HL-60/S4 (cell line): ENCODE results near the gene GADD45A.

Experiments used
- in situ Hi-C: fragments of 300-500 bp; cut with MboI; formaldehyde crosslinking; loops from 2 replicates; pipeline ENCODE4 v1.14.3; 2022; ENCODE audit warnings: low sequenced_read_pairs

The GADD45A gene

DNA sequence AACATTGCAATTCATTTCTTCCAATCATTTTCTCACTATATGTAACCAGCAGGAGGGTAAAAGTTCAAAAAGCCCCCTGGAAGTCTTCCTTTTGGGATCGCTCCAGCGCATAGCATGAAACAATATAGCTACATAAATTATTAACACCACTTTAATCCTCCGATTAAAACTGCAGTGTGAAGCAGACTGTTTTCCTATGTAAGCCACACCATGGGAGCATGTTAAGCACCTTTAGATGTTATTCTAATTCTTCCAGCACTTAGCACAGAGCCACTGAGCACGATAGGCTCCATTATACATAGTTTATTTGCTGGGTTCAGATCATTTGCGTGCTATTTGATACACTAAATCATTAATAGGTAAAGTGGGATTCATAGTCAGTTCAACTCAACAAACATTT is 18.4 kb upstream of the GADD45A start:
- in situ Hi-C loops, result no loop called here

DNA sequence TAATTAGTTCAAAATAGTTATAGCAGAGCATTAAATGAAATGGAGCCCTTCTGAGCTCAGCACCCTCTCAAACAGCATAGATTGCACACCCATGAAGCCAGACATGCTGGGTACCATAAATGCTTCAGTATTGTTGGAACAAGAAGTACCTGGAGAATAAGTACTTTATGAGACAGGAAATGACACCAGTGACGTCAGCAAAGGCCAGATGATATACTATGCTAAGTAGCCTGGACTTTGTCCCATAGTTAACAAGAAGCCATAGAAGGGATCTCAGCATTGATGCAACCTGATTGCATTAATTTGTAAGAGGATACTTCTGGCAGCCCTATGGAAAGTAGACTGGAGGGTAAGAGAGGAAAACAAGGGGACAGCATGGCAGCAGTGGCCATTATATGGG is 16.3 kb upstream of the GADD45A start:
- in situ Hi-C loops, result no loop called here

DNA sequence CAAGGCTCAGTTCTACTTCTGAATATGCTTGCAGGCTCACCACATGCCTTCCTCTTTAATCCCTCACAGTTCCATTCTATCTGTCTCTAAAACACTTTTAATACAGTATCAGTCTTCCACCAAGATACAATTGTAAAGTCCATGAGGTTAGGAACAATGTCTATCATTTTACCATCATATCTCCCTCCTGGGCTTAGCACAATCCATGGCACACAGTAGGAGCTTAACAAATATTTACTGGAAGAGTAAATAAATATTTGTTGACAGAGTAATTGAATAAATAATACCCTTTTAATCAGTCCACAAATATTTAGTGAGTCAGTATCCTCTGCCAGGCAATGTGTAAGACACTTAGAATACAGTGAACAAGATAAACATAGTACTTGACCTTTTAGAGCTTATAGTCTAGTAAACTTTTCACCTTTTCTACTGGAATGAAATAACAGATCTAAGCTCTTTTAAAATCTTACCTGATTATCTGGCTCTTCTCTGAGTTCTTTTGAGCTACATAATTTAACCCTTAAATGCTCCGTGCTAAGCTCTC is 12.7 kb upstream of the GADD45A start:
- in situ Hi-C loops, result loop anchor here (10.0 kb wide), 1 partner anchor 118 kb away; no protein-coding TSS in a partner anchor

DNA sequence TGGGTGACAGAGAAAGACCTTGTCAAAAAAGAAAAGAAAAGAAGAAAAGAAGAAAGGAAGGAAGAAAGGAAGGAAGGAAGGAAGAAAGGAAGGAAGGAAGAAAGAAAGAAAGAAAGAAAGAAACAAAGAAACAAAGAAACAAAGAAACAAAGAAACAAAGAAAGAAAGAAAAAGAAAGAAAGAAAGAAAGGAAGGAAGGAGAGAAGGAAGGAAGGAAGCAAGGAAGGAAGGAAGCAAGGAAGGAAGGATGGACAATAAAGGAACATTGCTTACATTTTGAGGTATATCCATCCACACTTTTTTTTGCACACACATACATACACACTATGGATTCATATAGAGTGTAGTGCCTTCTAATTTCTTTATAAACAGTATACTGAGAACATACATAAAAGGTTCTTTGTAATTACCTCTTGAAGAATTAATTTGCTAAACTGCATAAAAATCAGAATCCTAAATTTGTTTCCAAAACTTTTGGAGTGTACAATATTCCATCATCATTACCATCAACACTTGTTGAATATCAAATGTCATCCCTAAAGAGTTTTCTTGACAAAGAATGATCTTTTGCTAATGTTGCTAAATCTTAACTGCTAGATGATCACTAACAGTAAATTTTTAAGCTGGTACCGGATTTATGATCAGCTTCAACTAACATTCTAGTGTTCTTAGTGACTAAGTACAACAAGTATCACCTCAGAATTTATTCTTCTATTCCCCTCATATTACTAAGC is 11.4 kb upstream of the GADD45A start:
- in situ Hi-C loops, result loop anchor here (10.0 kb wide), 1 partner anchor 119 kb away; no protein-coding TSS in a partner anchor

DNA sequence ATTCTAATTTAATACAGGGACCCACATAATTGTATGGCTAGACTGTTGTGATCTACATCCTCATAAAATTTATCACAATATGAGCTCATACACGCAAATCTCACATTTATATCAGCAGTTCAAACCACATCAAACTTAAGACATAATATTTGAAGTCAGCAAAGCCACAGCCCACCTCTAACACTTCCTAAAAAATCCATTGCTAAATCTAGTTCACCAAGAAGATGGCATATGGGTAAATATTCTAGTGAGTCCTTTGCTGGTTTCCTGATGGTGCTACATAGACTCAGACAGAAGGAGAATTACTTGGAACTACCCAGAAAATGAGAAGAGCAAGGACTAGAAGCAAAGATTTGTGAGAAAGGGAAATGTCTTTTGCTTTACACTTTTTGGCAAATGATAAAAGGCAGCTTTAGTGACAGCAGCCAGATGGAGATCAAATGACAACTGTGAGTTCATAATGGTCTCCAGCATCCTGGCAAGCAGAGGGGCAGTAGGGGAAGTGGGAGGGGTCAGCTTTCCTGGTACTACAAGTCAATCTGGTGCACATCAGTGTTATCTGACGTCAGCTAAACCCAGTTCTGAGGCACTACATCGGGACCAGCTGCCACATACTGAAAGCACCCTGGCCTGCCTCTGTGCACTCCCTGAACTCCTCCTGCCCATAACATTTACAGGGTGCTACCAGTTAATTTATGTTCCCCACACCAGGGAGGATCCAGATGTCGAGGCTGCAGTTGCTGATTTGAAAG is 10.6 kb upstream of the GADD45A start:
- in situ Hi-C loops, result loop anchor here (10.0 kb wide), 1 partner anchor 120 kb away; no protein-coding TSS in a partner anchor

DNA sequence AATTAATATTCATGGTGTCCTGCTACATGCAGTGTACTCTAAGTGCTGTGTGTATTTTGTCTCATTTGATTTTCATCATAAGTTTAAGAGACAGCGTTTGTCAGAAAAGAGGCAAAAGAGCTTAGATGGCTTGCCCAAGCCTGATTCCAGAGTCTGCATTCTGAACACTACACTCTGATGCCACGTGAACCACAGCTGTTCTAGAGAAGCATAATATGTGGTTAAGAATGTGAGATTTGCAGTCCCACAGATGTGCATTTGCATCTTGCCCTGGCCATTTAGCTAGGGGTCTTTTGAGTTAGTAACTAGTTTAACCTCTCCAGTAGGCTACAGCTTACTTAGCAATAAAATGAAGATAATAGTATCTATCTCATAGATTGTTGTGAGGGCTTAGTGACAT is 9.2 kb upstream of the GADD45A start:
- in situ Hi-C loops, result loop anchor here (10.0 kb wide), 1 partner anchor 121 kb away; no protein-coding TSS in a partner anchor

DNA sequence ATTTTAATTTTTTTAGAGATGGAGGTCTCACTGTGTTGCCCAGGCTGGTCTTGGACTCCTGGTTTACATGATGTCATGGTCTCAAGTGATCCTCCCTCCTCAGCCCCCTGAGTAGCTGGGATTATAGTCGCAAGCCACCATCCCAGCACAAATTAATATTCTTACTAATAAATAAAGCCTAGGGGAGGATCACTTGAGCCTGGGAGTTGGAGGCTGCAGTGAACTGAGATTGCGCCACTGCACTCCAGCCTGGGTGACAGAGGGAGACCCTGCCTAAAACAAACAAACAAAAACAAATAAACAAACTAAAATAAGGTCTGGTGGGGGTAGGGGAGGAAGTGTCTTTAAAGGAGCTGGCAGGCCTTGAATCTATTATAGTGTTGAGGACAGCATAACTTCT is 8.7 kb upstream of the GADD45A start:
- in situ Hi-C loops, result loop anchor here (10.0 kb wide), 1 partner anchor 121 kb away; no protein-coding TSS in a partner anchor

DNA sequence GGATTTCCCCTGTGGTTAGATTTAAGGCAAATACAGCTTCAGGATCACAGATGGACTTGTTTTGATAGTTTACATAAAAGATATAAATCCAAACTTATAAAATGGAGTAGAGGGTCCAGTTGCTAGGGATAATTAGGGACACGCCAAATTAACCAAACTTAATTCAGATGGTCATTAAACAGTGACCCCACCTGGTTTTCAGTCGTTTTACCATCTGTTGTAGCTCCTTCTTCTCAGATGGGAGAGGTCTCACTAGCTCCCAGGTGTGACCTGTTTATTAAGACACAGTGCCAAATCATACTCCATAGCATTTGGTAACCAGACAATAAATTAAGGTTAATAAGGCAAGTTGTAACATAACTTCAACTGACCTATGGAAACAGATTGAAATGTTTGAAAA is 8.1 kb upstream of the GADD45A start:
- in situ Hi-C loops, result loop anchor here (10.0 kb wide), 1 partner anchor 122 kb away; no protein-coding TSS in a partner anchor

DNA sequence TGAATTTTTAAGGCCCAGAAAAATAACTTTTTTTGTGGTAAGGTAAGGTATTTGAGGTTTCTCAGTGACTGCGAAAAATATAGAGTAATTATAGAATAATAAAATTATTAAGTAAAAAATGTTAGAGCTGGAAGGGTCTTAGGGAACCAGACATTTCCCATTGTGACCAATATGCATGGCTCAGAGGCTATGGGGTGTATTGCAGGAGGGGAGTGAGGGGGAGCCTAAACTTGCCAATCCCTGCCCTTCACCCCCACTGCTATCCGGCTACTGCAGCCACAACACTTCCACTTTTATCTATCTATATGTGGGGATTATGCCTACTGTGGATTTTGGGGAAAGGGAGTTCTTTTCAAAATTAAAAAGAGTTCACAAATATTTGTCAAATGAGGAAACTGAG is 7.6 kb upstream of the GADD45A start:
- in situ Hi-C loops, result loop anchor here (10.0 kb wide), 1 partner anchor 123 kb away; no protein-coding TSS in a partner anchor

DNA sequence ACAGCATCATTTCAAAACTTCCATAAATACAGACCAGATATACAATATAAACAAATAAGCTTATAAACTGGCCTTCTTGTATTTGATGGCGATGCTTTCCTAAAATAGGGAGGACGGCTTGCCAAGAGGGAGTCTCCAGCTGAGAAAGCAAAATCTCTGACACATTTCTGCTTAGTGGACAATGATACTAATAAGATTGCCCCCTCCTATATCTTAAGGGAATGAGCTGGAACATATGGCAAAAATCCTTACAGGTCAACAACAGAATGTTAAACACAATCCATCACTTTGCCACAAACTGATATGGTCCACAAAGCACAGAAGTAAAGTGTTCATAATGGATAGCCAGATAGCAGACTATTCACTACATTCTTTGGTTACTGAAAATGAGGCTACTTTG is 7.1 kb upstream of the GADD45A start:
- in situ Hi-C loops, result loop anchor here (10.0 kb wide), 1 partner anchor 123 kb away; no protein-coding TSS in a partner anchor

DNA sequence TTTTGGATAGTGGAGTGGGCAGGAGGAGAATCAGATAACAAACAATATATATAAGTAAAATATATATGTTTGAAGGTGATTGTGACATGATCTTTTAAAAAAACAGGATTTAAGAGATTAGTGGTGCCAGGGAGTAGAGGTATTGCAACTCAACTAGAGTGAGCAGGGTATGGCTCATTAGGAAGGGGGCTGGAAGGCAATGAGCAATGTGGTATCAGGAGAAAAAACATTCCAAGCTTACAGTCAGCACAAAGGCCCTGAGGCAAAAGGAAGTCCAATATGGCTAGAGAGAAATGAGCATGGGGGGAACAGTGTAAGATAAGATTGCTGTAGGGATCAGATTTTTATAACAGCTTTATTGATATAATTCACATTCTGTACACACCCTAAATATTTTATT is 5.3 kb upstream of the GADD45A start:
- in situ Hi-C loops, result loop anchor here (10.0 kb wide), 1 partner anchor 125 kb away; no protein-coding TSS in a partner anchor

DNA sequence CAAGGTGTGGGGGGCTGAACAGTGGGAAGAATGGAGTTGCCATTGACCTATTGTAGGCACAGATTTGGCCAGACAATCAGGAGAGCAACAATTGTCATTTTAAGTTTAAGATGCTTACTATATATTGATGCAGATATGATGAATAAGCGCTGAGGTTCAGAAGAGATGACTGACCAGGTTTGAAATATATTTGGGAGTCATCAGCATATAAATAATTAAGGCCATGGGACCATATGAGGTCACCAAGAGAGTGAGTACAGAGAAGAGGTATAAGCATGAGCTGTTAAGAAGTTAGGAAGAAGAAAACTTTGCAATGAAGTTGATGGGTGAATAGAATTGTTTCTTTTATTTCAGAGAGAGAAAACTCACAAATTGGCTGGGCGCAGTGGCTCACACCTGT is 4.5 kb upstream of the GADD45A start:
- in situ Hi-C loops, result no loop called here

DNA sequence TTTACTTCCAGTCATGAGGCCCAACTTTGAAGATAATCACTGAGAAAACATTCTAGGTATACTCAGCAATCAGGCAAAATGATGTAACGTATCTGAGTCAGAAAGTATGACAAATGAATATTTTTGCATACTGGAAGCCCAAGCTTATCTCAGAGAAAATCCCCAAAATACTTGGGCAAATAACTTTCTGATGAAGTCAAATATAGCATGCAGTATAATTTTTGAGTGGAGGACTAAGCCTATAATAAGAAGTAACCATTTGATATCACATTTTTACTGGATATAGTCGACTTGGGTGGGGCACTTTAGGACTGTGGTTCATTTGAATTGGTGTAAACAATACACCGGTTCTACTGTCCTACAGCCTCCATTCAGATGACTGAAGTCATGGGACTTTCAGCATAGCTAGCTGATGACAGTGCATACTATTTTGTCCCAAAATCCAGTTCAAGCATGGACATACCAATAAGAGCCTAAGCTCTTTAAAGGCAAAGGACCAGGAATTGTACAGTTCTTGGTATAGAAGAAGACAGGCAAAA is 2.3 kb upstream of the GADD45A start:
- in situ Hi-C loops, result no loop called here

DNA sequence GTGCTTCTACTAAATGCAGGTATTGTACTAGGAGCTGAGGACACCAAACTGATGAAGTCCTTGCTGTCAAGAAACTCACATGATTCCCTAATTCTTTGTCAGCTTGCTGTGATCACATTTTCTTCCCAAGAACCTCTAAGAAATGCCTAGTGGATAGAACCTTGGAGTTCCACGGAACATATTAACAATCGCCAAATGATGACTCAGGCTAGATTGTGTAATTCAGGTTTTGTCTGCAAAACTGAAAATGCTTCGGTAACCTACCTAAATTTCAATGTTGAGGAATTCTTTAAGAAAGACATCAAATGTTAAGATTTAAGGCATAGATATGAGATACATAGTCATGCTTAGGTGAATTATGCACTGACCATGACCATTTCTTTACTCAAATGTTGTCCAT is 1.7 kb upstream of the GADD45A start:
- in situ Hi-C loops, result no loop called here

DNA sequence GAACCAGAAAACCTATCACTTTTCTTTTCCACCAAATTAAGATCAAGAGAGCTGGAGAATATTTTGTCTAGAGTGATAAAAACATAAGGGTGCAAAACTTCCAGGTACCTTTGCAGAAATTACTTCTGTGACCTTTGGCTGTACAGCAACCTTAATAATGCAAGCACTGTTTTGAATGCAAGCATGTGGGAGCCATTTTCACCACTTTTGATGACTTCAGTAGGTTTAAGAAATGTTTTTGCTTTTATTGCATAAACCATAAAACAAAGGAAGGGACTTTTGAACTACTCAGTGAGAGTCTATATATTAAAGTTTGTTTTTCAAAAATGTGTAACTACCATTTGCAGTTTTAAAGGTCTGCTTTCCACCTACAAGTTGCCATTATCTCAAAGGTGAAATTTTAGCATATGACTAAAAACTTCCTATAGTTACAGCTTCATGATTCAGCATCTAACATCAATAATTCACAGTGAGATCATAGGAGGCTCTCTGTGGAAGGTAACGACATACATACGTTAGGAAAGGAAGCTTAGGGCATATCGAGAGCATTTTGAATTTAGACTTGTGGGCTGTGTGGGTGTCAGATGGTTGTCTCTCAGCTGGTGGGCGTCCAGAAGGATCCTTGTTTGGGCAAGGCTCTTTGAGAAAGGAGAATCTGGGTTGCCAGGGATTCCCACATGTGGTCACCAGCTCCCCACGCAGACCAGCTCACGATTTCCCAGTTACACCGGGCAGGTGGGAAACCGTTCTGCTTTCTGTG is 1.1 kb upstream of the GADD45A start:
- in situ Hi-C loops, result no loop called here

DNA sequence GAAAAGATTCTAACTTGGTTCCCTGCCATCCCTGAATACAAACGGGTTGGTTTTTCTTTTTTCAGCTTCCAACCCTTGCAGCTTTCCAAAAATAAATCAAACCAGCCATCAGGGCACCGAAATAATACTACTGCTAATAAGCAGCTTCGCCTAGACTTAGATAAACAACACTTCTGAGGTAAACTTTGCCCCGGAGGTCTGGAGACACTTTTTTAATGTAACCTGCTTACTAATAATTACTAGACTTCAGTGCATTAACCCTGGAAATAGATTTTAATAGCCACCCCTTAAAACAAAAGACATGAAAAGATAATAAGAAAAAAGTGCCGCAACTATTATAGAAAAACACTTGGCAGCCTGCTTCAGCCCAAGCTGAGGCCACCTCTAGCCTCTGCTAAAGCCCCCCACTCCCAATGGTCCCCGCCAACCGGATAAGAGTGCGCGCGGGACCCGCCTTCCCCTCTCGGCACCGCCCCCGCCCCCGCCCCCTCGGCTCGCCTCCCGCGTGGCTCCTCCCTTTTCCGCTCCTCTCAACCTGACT is 405 bp upstream of the GADD45A start:
- in situ Hi-C loops, result no loop called here

DNA sequence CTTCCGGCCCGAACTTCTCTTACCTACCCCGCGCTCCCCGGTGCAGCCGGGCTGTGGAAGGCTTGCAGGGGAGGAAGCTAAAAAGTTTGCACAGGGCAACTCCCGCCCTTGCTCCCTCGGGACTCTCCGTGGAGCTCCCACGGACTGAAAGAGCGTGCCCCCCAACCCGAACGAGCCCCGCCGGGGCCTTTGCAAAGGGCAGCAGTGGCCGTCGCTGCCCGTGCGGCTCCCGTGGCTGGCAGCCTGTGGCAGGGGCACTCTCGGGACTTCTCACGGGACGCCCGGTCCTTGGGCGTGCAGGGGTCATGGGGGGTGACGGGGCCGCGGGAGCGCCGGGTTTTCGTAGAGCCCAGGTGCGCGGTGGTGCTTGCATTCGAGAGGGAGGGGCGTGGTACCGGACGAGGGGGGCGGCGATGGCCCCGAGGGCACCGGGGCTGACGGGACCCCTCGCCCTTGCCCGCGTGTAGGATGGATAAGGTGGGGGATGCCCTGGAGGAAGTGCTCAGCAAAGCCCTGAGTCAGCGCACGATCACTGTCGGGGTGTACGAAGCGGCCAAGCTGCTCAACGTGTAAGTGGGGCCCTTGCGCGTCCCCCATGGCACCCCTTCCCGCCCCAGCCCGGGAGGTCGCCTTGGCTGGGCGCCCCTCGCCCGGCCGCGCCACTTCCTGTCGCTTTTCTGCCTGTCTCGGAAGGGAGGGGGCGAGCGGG is 711 bp downstream of the GADD45A start:
- in situ Hi-C loops, result no loop called here

DNA sequence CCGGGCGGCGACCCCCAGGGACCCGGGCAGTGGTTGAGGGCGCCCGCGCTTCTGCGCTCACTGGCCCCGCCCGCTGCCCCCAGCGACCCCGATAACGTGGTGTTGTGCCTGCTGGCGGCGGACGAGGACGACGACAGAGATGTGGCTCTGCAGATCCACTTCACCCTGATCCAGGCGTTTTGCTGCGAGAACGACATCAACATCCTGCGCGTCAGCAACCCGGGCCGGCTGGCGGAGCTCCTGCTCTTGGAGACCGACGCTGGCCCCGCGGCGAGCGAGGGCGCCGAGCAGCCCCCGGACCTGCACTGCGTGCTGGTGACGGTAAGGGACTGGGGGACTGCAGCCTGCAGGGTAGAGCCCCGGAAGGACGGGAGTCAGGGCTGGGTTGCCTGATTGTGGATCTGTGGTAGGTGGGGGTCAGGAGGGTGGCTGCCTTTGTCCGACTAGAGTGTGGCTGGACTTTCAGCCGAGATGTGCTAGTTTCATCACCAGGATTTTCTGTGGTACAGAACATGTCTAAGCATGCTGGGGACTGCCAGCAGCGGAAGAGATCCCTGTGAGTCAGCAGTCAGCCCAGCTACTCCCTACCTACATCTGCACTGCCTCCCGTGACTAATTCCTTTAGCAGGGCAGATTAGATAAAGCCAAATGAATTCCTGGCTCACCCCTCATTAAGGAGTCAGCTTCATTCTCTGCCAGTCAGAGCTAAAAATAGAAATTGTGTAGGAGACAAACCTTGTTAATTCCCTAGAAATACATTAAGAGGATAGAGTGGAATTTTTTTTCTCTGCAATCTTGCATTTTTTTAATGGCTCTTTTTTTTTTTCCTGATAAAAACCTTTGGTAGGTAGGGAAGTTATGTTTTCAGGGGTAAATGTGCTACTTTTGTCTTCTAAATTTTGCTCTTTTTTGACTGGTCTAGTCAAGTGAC is 1.5 kb downstream of the GADD45A start:
- in situ Hi-C loops, result no loop called here

DNA sequence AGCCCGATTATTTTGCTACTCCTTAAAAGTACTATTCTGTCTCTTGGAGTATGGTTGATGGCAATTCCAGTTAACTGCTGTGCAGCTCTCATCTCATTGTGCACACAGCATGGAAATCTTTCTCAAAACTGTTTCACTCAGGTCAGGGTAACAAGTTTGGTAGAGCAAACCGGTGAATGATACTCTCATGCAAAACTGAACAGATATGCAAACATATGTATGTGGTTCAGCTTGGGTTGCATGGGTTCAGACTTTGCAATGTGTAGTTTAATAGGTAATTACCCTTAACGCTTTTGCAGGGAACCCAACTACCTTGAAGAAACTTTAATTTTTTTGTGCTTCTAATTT is 2.2 kb downstream of the GADD45A start:
- in situ Hi-C loops, result no loop called here
